ELF-1 (cell line): ENCODE results near the gene NALCN.

Experiments
- DNase-seq: peaks from one replicate; pipeline ENCODE4 v3.0.0-alpha.2; 2016; ENCODE audit warnings: low read depth, low spot score

Gene NALCN

GRCh38 chr13:101415358-101416174, 742 bp downstream of the NALCN start:
- DNase-seq = no peak

DNA sequence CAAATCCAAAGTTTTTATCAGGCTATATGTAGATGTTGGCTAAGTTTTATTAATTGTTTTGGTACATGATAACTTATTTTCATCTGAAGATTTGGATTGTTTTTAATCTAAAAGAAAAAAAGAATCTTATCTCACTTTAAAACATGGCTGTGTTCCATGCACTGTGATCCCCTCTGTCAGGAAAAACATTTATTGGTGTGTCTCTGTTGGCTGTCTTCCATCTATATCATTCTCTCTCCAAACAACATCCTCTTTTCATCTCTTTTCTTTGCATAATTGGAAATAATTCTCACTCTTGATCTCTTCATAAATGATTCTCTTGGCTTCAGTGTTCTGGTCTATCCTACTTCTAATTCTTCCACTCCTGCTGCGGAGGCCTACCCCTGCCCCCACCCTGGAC, 4.2 kb downstream of the NALCN start:
- DNase-seq = no peak

GRCh38 chr13:101408992-101409656, 7.2 kb downstream of the NALCN start:
- no peak for DNase-seq

GRCh38 chr13:101408154-101408553, 8.2 kb downstream of the NALCN start:
- no peak for DNase-seq

- no peak for DNase-seq
These were observed 9.5 kb downstream of the NALCN start for GRCh38 chr13:101406791-101407190.

DNA sequence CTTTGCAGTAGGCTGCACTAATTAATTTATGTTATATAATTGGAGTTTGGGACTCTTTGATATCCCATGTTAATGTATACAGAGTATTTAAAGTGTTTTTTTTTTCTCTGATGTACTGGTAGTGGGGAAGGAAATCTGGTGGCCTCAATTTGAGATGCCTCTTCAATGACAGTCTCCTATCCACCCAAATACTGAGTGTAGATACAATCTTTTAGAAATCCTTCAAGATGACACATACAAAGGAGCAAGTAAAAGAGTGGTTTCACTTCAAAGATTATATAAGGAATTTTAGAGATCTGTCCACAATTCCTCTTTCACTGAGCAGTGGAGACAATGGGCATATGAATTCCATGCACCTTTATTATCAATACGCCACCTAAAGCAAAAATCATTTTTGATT, 15.1 kb downstream of the NALCN start:
- no peak for DNase-seq

DNA sequence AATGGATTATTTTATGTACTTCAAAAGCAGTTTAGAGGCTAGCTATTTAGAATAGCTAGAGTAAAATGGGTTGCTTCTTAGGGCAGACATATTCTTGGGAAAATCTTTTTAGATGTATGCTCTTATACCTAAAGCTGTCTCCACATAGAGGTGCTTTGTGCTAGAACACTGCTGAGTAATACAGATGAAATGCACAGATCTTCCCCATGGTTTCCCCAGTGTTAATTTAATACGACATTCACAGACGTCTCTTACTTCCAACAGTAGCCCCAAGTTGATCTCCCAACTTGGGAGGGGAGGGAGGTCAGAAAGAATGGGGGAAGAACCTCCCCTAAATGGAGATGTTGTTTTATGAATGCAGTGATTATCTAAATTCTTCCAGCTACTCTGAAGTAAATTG, 16.9 kb downstream of the NALCN start:
- DNase-seq = no peak

- no peak for DNase-seq
These were observed 17.4 kb downstream of the NALCN start for GRCh38 chr13:101398920-101399319.

GRCh38 chr13:101398191-101398590, 18.1 kb downstream of the NALCN start:
- DNase-seq = no peak

GRCh38 chr13:101397742-101398141, 18.6 kb downstream of the NALCN start:
- DNase-seq = no peak

- no peak for DNase-seq
These were observed 21.7 kb downstream of the NALCN start for GRCh38 chr13:101394605-101395004.

- no peak for DNase-seq
These were observed 23.2 kb downstream of the NALCN start for GRCh38 chr13:101393140-101393539.

- DNase-seq = no peak
These were observed 25.8 kb downstream of the NALCN start for GRCh38 chr13:101390461-101390860.

- no peak for DNase-seq
These were observed 31.4 kb downstream of the NALCN start for GRCh38 chr13:101384929-101385328.

- no peak for DNase-seq
These were observed 32.7 kb downstream of the NALCN start for GRCh38 chr13:101383595-101383994.

GRCh38 chr13:101382701-101383100, 33.6 kb downstream of the NALCN start:
- DNase-seq = no peak

DNA sequence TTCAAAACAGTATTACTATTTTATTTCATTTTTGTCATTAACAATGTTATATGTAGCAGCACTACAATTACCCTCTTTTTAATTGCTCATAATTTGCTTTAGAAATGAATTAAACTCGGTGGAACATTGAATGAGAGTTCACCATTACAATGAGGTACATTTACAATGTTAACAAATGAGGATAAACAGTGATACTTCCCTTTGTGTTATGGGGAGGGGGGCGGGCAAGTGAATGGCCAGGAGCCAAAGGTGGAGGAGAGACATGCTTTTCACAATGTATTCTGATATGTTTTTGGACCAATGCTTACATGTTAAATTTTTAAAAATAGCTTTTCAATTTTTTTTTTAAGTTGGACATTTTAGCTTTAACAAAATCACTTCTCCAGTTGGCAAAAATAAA, 34.2 kb downstream of the NALCN start:
- no peak for DNase-seq

DNA sequence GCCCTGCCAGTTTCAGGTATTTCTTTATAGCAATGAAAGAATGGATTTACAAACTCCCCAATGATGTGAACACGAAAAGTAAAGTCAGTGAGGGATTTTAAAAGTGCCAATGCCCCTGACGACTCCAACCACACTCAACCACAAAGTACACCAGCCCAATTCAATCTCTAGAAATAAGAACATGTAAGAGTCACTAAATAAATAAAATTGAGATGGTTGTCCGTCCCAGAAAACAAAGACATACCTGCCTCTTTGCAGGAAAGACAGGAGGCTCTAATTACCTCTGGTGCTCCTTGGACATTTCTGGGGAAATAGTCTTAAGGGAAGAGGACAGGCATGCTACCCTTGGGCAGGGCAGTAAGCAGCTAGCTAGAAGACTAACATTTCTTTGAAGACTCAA, 55.8 kb downstream of the NALCN start:
- DNase-seq = no peak

DNA sequence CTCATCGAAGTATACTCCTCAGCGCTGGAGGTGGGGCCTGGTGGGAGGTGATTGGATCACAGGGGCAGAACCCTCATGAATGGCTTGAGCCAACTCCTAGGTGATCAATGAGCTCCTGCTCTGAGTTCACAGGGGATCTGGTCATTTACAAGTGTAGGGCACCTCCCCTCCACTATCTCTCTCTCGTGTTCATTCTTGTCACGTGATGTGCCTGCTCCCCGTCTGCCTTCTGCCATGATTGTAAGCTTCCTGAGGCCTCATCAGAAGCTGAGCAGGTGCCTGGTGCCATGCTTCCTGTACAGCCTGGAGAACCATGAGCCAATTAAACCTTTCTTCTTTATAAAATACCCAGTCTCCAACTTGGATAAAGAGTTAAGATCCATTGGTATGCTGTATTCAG, 61.4 kb downstream of the NALCN start:
- DNase-seq = no peak

DNA sequence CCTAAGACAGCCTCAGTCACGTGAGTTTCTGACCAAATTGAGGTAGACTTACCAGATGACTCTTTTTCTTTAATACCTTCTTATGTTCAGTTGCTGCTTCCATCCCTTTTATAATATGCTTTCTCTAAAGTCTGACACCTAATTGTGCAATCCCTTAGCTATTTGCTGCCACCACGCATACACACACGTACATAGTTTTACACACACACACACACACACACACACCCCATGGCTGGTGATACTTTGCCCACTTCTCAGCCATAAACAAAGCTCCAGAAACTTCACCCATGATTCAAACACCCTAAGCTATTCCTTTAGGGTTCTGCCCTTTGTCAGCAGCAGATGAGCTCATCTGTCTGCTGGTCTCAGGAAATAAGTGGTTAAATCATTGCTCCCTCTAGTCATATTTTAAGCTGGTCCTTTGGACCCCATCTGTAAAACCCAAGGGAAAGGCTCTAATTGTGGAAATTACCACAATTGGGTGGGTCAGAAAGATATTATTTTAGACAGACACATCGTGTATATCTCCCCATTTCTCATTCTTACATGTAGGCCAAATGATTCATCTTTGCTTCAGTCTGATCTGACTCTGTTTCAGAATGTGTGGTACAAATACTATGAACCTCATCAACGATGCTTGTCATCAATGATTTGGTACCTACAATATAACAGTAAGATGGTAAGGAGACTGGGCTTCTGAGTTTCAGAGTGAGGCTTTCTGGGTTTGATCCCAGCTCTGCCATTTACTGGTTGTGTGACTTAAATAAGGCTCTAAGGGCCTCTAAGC, 69.2 kb downstream of the NALCN start:
- DNase-seq = no peak

GRCh38 chr13:101346161-101346560, 70.1 kb downstream of the NALCN start:
- DNase-seq = no peak

DNA sequence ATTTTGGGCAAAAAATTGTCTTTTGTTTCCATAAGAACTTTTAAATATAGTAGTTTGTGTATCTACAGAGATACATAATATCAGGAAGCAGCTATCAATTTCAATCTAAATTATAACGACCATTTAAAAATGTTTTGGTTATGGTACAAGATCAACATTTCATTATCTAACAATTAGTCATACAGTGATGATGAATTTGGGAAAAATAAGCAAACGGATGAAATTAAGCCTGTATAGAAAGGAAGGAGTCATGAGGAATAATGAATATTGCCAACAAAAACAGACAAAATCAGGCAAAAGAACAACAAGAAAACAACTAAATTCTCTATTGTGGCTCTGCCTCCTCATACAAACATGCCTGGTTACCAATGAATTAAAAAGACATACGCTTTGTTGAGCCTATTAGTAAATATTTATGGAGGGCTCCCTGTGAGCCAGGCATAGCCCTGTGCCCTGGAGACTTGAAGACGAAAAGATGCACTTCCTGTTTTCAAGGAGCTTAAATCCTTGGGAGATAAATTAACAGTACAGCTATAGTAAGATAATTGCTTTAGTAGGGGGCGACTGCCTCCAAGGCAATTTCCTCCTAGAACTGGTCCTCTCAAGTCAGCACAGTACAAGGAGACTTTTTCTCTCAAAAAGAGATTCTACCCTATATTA, 73.0 kb downstream of the NALCN start:
- DNase-seq = no peak
